Measurements from ENCODE around the gene TXNDC8.

The TXNDC8 gene

DNA sequence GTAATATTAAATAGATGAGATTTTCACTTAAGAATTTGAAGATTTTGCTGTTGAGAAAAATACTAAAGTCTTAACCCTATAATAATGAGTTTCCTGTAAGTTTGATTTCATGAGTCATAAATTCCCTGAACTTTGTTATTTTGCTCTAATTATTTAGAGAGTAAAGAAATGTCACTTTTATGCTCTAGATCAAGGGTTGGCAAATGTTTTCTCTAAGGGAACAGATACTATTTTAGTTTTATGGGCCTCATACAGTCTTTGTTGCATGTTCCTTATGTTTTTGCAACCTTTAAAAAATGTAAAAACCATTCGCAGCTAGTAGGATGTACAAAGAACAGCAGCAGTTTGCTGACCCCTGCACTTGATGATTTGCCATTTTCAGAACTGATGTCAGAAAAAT, 480 bp upstream of the TXNDC8 start:
- TF ChIP-seq, protein P1, sequence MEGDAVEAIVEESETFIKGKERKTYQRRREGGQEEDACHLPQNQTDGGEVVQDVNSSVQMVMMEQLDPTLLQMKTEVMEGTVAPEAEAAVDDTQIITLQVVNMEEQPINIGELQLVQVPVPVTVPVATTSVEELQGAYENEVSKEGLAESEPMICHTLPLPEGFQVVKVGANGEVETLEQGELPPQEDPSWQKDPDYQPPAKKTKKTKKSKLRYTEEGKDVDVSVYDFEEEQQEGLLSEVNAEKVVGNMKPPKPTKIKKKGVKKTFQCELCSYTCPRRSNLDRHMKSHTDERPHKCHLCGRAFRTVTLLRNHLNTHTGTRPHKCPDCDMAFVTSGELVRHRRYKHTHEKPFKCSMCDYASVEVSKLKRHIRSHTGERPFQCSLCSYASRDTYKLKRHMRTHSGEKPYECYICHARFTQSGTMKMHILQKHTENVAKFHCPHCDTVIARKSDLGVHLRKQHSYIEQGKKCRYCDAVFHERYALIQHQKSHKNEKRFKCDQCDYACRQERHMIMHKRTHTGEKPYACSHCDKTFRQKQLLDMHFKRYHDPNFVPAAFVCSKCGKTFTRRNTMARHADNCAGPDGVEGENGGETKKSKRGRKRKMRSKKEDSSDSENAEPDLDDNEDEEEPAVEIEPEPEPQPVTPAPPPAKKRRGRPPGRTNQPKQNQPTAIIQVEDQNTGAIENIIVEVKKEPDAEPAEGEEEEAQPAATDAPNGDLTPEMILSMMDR (IDR thresholded peaks at IDR 0.05; ENCODE audit: extremely low read depth, missing control alignments): no peak
- no peak for DNase-seq (ENCODE audit: low spot score)

DNA sequence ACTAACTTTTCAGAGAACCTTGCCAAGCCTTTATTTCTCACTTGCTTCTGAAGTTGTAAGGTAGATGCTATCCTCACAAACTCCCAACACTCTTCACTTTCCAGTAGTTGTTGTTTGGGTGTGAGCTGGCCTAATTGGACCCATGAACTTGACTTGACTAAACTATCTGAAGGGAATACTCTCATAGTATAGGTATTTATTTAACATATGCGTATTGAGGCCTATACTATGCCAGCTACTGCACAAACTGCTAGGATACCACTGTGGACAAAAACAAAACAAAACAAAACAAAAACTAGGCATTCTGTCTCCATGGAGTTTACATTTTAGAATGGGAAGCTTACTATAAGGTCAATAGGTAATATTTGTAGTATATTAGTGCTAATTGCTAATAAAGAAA, 1.3 kb downstream of the TXNDC8 start:
- TF ChIP-seq, protein P1 (IDR thresholded peaks at IDR 0.05; ENCODE audit: extremely low read depth, missing control alignments): no peak
- DNase-seq (ENCODE audit: low spot score): no peak

DNA sequence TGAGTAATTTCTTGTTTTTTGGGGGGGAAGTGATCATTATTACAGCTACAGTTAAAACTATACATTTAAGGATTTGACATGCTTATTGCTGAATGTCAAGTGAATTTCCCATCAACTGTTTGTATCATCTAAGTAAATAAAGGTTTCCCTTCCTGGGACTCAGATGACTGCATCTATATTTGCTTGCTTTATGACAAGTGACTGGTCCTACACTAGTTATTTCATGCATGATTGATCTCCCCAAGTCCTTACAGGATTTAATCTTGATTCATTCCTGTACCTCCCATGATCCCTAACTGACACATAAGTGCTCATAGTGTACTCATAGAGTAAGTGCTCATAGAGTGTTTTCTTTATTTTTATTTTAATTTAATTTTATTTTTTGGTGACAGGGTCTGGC, 2.8 kb downstream of the TXNDC8 start:
- TF ChIP-seq, protein P1 (IDR thresholded peaks at IDR 0.05; ENCODE audit: extremely low read depth, missing control alignments): no peak
- DNase-seq (ENCODE audit: low spot score): no peak

DNA sequence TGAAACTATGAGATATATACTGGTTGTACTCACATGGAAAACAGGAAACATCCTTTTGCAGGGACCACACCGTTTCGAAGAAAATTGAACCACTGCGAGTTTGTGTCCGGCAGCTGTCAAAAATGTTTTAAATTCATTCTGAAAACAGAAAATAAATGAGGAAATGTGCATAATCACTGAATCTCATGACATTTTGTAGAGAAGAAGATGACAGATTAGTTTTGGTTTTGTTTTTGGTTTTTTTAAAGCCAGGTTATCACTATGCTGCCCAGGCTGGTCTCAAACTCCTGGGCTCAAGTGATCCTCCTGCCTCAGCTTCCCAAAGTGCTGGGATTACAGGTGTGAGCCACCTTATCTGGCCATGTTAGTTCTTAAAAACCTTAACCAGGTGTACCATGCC, 3.5 kb downstream of the TXNDC8 start:
- TF ChIP-seq, protein P1 (IDR thresholded peaks at IDR 0.05; ENCODE audit: extremely low read depth, missing control alignments): no peak

DNA sequence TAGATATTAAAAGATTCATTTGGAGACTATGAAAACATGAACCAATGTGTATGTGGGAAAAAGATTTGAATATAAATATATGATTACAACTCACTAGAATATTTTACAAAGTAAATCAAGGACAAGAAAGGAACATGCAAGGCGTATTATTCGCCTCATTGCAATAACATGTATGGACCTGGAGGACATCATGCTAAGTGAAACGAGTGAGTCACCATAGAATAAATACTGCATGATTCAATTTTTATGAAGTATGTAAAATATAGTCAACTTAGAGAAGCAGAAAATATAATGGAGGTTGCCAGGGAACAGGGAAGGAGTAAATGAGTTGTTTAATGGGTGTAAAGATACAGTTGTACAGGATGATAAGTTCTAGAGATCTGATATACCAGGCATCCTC, 4.9 kb downstream of the TXNDC8 start:
- TF ChIP-seq, protein P1 (IDR thresholded peaks at IDR 0.05; ENCODE audit: extremely low read depth, missing control alignments): no peak
- DNase-seq (ENCODE audit: low spot score): no peak

More for the DNA sequence above, 3.5 kb downstream of the TXNDC8 start:
- DNase-seq (ENCODE audit: low spot score): peak; percentile 16

DNA sequence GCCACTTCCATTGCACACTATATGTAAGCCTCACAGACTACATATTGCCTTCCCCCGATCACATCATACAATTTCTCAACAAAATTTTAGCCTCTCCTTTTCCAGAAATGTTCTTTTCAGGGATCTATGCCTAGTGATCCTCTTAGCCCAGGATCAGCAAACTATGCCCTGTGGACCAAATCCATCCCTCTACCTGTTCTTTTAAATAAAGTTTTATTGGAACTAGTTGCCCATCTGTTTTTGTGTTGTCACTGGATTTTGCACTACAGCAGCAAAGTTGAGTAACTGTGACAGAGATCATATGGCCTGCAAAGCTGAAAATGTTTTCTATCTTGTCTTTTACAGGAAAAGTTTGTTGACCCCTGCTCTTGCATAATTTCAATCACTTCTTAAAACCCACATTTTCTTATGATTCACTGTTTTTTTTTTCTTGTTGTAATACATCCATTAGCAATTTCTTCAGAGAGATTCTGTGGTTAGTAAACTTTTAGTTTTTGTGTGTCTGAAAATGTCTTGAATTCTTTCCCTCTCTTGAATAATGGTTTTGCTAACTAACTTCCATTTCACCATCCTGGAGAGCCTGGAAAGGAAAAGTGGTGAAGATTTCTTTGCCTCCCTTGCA, 7.1 kb downstream of the TXNDC8 start:
- DNase-seq (ENCODE audit: low spot score): no peak
- TF ChIP-seq, protein P1 (IDR thresholded peaks at IDR 0.05; ENCODE audit: extremely low read depth, missing control alignments): no peak

DNA sequence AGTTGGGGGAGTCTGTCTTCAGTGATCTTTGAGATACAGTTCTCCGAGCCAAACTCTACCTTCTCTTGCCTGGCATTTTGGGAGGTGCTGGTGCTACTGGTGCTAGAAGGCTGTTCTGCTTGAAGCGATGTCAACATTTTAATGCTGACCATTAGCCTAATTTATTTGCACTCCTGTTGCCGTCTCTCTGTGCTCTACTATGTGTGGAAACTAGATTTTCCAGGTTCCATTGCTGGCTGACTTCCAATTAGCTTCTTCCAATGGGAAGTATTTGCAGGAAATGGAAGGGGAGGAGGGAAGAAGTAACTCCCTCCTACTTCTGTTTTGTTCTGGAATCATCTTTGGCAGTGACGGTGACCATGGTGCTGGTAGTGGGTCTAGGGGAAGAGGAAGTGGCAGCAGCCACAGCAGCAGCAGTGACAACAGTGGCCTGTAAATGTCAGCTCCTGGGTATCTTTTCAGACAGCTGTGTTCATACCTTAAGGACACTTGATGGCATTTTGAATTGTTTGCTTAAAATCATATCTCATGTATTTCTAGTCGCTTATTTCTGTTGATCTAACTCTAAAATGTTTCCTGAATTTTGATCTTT, 7.9 kb downstream of the TXNDC8 start:
- TF ChIP-seq, protein P1 (IDR thresholded peaks at IDR 0.05; ENCODE audit: extremely low read depth, missing control alignments): no peak
- DNase-seq (ENCODE audit: low spot score): no peak
